ENCODE results near the gene PHF2. TPM values are rescaled to one million over a fixed set of nuclear protein-coding genes. Genes with fewer than 3 reads are reported as not detected.

PHF2 gene
- total RNA-seq, 2 donors from 2014 or later, result 24.7 to 29.3 TPM

- H3K4me3 ChIP-seq, result no peak overlapping the region
- no peaks in the 10 kb centered on the region for H3K27me3 ChIP-seq
- H3K4me1 ChIP-seq, result no peaks in the 10 kb centered on the region
- no peak for DNase-seq (ENCODE audit: low spot score)
- TF ChIP-seq, protein P1, sequence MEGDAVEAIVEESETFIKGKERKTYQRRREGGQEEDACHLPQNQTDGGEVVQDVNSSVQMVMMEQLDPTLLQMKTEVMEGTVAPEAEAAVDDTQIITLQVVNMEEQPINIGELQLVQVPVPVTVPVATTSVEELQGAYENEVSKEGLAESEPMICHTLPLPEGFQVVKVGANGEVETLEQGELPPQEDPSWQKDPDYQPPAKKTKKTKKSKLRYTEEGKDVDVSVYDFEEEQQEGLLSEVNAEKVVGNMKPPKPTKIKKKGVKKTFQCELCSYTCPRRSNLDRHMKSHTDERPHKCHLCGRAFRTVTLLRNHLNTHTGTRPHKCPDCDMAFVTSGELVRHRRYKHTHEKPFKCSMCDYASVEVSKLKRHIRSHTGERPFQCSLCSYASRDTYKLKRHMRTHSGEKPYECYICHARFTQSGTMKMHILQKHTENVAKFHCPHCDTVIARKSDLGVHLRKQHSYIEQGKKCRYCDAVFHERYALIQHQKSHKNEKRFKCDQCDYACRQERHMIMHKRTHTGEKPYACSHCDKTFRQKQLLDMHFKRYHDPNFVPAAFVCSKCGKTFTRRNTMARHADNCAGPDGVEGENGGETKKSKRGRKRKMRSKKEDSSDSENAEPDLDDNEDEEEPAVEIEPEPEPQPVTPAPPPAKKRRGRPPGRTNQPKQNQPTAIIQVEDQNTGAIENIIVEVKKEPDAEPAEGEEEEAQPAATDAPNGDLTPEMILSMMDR (IDR thresholded peaks at IDR 0.05), result no peak
- H3K27ac ChIP-seq, result no peak overlapping the region
- H3K36me3 ChIP-seq, result peaks cover 62% of the 10 kb centered on the region
- H3K9me3 ChIP-seq, result no peaks in the 10 kb centered on the region
Measured at GRCh38 chr9:93659044-93659836, 82.9 kb downstream of the PHF2 start.

DNA sequence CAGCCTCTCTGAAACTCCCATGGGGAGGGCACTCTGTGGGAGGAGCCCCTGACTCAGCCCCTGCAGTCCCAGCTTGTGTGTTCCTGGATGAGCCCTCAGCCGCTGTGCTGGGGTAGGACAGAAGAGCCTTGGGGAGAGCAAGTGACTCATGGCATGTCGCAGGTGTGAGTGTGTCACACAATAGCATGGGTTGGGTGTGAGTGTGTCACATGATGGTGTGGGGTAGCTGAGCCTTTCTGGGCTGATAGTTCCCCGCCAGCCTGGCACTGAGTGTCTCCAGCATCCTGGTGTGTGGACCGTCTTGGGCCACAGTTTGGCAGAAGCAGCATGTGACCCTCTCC, 83.4 kb downstream of the PHF2 start:
- Histone ChIP-seq H3K9me3 (no peaks in the 10 kb centered on the region), H3K36me3 (peaks cover 62% of the 10 kb centered on the region), H3K4me3 (no peak overlapping the region), H3K27me3 (no peaks in the 10 kb centered on the region), H3K27ac (no peak overlapping the region), H3K4me1 (no peaks in the 10 kb centered on the region)
- TF ChIP-seq, protein P1 (IDR thresholded peaks at IDR 0.05), result no peak
- no peak for DNase-seq (ENCODE audit: low spot score)

GRCh38 chr9:93660352-93661046, 84.1 kb downstream of the PHF2 start:
- Histone ChIP-seq H3K27me3 (no peaks in the 10 kb centered on the region), H3K27ac (no peak overlapping the region), H3K9me3 (no peaks in the 10 kb centered on the region), H3K36me3 (peaks cover 57% of the 10 kb centered on the region), H3K4me1 (no peaks in the 10 kb centered on the region), H3K4me3 (no peak overlapping the region)
- TF ChIP-seq, protein P1 (IDR thresholded peaks at IDR 0.05), result no peak
- no peak for DNase-seq (ENCODE audit: low spot score)

- TF ChIP-seq, protein P1 (IDR thresholded peaks at IDR 0.05), result no peak
- no peaks in the 10 kb centered on the region for H3K4me1 ChIP-seq
- no peak for DNase-seq (ENCODE audit: low spot score)
- no peak overlapping the region for H3K4me3 ChIP-seq
- H3K9me3 ChIP-seq, result no peaks in the 10 kb centered on the region
- H3K27ac ChIP-seq, result no peak overlapping the region
- H3K36me3 ChIP-seq, result peaks cover 52% of the 10 kb centered on the region
- no peaks in the 10 kb centered on the region for H3K27me3 ChIP-seq
Measured at GRCh38 chr9:93661591-93661990, 85.2 kb downstream of the PHF2 start.

GRCh38 chr9:93662016-93662638, 85.7 kb downstream of the PHF2 start:
- no peak for DNase-seq (ENCODE audit: low spot score)
- Histone ChIP-seq H3K9me3 (no peaks in the 10 kb centered on the region), H3K4me3 (no peak overlapping the region), H3K36me3 (peaks cover 54% of the 10 kb centered on the region), H3K4me1 (no peaks in the 10 kb centered on the region), H3K27me3 (no peaks in the 10 kb centered on the region), H3K27ac (no peak overlapping the region)
- TF ChIP-seq, protein P1 (IDR thresholded peaks at IDR 0.05), result no peak
